ENCODE results near the gene CCDC141.

- no peak for TF ChIP-seq TAF1 (IDR thresholded peaks at IDR 0.05; ENCODE audit: low read depth, low read length)
- no peak for TF ChIP-seq POLR2A (IDR thresholded peaks at IDR 0.05; ENCODE audit: low read depth, low read length)
- TF ChIP-seq POLR2AphosphoS5 (IDR thresholded peaks at IDR 0.05; ENCODE audit: low read depth, low read length): no peak
- TF ChIP-seq SPI1 (IDR thresholded peaks at IDR 0.05; ENCODE audit: low read depth, low read length): peak; percentile 80
- TF ChIP-seq POU2F2 (IDR thresholded peaks at IDR 0.05; ENCODE audit: low read depth, low read length): no peak
- TF ChIP-seq PAX5 (IDR thresholded peaks at IDR 0.05; ENCODE audit: insufficient read depth, low read length, severe bottlenecking): no peak
Measured at GRCh38 chr2:178863130-178863855, 186.6 kb downstream of the CCDC141 start.

Measured in GM12891 (cell line).